Fibroblast of lung (primary cell): ENCODE measurements around the gene ZMYM1.

ENCODE experiments used
- EZH2 ChIP-seq: IDR thresholded peaks from 2 replicates; pipeline ENCODE4 v1.5.1; 2012; ENCODE audit warnings: low read length, control low read depth, mild to moderate bottlenecking; ENCODE audit errors: missing control alignments
- TF ChIP-seq, protein P1 (sequence below), 2 donors: IDR thresholded peaks in 1 of 2; conservative IDR thresholded peaks in 1 of 2; 1 replicate in 1 of 2; 2 replicates in 1 of 2; pipeline ENCODE4 v1.5.1; 2011 to 2012; ENCODE audit warnings: low read length in 2 of 2, control low read depth in 1 of 2, inconsistent platforms in 1 of 2, low read depth in 1 of 2, mild to moderate bottlenecking in 1 of 2

DNA sequence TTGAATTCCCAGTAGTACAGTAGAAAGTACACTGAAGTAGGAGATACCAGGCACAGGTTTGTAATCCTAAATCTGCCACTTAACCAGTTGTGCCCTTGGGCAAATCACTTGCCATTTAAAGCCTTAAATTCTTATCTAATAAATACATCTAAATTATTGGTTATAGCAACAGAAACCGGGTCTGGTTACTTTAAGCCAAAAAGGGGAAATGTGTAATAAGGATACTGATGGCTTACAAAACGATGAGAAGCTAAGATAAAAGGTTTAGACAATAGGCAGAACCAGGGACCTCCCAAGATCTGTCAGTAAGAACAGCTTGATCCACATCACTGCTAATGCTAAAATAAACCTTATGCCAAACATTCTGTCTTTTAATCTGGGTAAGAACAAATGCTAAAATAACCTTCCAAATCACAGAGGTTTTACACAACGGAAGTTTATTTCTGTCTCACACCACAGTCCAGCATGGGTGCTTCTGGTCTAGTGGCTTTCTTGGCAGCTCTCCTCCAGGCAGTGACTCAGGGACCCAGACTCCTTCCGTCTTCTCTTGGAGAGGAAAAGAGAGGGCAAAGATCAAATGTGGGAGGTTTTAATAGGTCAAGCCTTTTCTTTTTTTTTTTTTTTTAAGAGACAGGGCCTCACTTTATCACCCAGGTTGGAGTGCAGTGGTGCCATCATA is 16.5 kb upstream of the ZMYM1 start:
- TF ChIP-seq, protein P1, sequence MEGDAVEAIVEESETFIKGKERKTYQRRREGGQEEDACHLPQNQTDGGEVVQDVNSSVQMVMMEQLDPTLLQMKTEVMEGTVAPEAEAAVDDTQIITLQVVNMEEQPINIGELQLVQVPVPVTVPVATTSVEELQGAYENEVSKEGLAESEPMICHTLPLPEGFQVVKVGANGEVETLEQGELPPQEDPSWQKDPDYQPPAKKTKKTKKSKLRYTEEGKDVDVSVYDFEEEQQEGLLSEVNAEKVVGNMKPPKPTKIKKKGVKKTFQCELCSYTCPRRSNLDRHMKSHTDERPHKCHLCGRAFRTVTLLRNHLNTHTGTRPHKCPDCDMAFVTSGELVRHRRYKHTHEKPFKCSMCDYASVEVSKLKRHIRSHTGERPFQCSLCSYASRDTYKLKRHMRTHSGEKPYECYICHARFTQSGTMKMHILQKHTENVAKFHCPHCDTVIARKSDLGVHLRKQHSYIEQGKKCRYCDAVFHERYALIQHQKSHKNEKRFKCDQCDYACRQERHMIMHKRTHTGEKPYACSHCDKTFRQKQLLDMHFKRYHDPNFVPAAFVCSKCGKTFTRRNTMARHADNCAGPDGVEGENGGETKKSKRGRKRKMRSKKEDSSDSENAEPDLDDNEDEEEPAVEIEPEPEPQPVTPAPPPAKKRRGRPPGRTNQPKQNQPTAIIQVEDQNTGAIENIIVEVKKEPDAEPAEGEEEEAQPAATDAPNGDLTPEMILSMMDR (conservative IDR thresholded peaks at IDR 0.05 in 1 of 2, IDR thresholded peaks at IDR 0.05 in 1 of 2; ENCODE audit: low read depth in 1 of 2, low read length in 2 of 2), result no peak
- TF ChIP-seq EZH2, result no peak
